Transverse colon (tissue), 4 donors: ENCODE measurements around the gene BTF3.

Experiments used
- CTCF ChIP-seq, 5 experiments: fragments of 200-600 bp in 3 of 5; fragments of 450-650 bp in 2 of 5; sonication (generic) in 3 of 5; IDR thresholded peaks; 1 replicate in 2 of 5; 2 replicates in 3 of 5; pipeline ENCODE4 v1.5.1; 2016 to 2017; ENCODE audit warnings: antibody characterized with exemption in 5 of 5, inconsistent platforms in 3 of 5, mild to moderate bottlenecking in 2 of 5, moderate library complexity in 1 of 5
- POLR2AphosphoS5 ChIP-seq, 3 donors: sonication (generic); formaldehyde crosslinking; IDR thresholded peaks; one replicate each; pipeline ENCODE4 v1.6.1; 2016; ENCODE audit warnings: antibody characterized with exemption in 3 of 3

- TF ChIP-seq POLR2AphosphoS5 (IDR thresholded peaks at IDR 0.05) (no peak), CTCF (IDR thresholded peaks at IDR 0.05) (no peak)
Measured at GRCh38 chr5:73522989-73523388, 24.7 kb downstream of the BTF3 start.
